GM23338 (cell line): ENCODE results near the gene LRRC25. TPM values are rescaled to one million over a fixed set of nuclear protein-coding genes. Genes with fewer than 3 reads are reported as not detected.

ENCODE experiments used
- ATAC-seq: fragments of 200-7000 bp; cut with Tn5 transposase; 3 replicates; pipeline ENCODE4 v1.9.1; 2020
- DNase-seq: peaks from one replicate; pipeline ENCODE4 v3.0.0-alpha.2; 2015; ENCODE audit warnings: low spot score
- H2AFZ ChIP-seq: fragments of 200-600 bp; sonication (generic); 2 replicates; pipeline ENCODE4 v1.8.0; 2016; ENCODE audit warnings: antibody characterized with exemption, mild to moderate bottlenecking, moderate library complexity
- H3F3A ChIP-seq: fragments of 200-600 bp; sonication (generic); replicated peaks from 2 replicates; pipeline ENCODE4 v1.8.0; 2017; ENCODE audit warnings: antibody characterized with exemption, mixed run types, low read depth
- H3K27ac ChIP-seq: fragments of 200-600 bp; sonication (generic); 2 replicates; pipeline ENCODE4 v1.6.1; 2016; ENCODE audit warnings: low read depth
- H3K27me3 ChIP-seq: fragments of 200-600 bp; sonication (generic); 2 replicates; pipeline ENCODE4 v1.8.0; 2016; ENCODE audit warnings: mild to moderate bottlenecking, mixed run types, moderate library complexity; ENCODE audit not compliant: insufficient read depth
- H3K36me3 ChIP-seq: fragments of 200-600 bp; sonication (generic); 2 replicates; pipeline ENCODE4 v1.8.0; 2016; ENCODE audit warnings: mild to moderate bottlenecking; ENCODE audit not compliant: insufficient read depth
- H3K4me1 ChIP-seq: fragments of 200-600 bp; sonication (generic); 2 replicates; pipeline ENCODE4 v1.8.0; 2016; ENCODE audit warnings: mild to moderate bottlenecking, moderate library complexity; ENCODE audit not compliant: insufficient read depth
- H3K4me2 ChIP-seq: fragments of 200-600 bp; sonication (generic); 2 replicates; pipeline ENCODE4 v1.7.1; 2017; ENCODE audit warnings: mixed run types
- H3K4me3 ChIP-seq: fragments of 200-600 bp; sonication (generic); 2 replicates; pipeline ENCODE4 v1.6.1; 2016; ENCODE audit warnings: mixed run types
- H3K79me2 ChIP-seq: fragments of 200-600 bp; sonication (generic); replicated peaks from 2 replicates; pipeline ENCODE4 v1.8.0; 2017; ENCODE audit warnings: mild to moderate bottlenecking; ENCODE audit not compliant: insufficient read depth
- H3K9me2 ChIP-seq: fragments of 200-600 bp; sonication (generic); 2 replicates; pipeline ENCODE4 v1.8.0; 2017; ENCODE audit not compliant: insufficient read depth
- H4K20me1 ChIP-seq: fragments of 200-600 bp; sonication (generic); replicated peaks from 2 replicates; pipeline ENCODE4 v1.8.0; 2017; ENCODE audit warnings: mild to moderate bottlenecking; ENCODE audit not compliant: insufficient read depth
- H3K27ac Mint-ChIP-seq: 2 replicates; pipeline ENCODE4 v1.8.0; 2020; ENCODE audit warnings: inconsistent platforms, mild to moderate bottlenecking, moderate library complexity, mixed read lengths
- H3K27me3 Mint-ChIP-seq: 3 replicates; pipeline ENCODE4 v1.8.0; 2022; ENCODE audit warnings: low read depth, mild to moderate bottlenecking, moderate library complexity, mixed read lengths, inconsistent platforms; ENCODE audit not compliant: insufficient read depth, poor library complexity
- H3K36me3 Mint-ChIP-seq: 3 replicates; pipeline ENCODE4 v1.8.0; 2021; ENCODE audit warnings: low read depth, mild to moderate bottlenecking, inconsistent platforms, moderate library complexity, mixed read lengths
- H3K4me1 Mint-ChIP-seq: 3 replicates; pipeline ENCODE4 v1.8.0; 2020; ENCODE audit warnings: mild to moderate bottlenecking, inconsistent platforms, mixed read lengths
- H3K4me3 Mint-ChIP-seq: 3 replicates; pipeline ENCODE4 v1.8.0; 2021; ENCODE audit warnings: moderate library complexity, mild to moderate bottlenecking, inconsistent platforms, mixed read lengths
- H3K9me3 Mint-ChIP-seq: 3 replicates; pipeline ENCODE4 v1.8.0; 2020; ENCODE audit warnings: moderate library complexity, mild to moderate bottlenecking, inconsistent platforms, mixed read lengths
- CREB1 ChIP-seq: fragments of 250-450 bp; sonication (Bioruptor Pico); IDR thresholded peaks from 2 replicates; pipeline ENCODE4 v1.5.0; 2020; ENCODE audit warnings: low read depth, mild to moderate bottlenecking, moderate library complexity
- EZH2phosphoT487 ChIP-seq: fragments of 200-600 bp; sonication (generic); IDR thresholded peaks from one replicate; pipeline ENCODE4 v1.8.1; 2018; ENCODE audit warnings: antibody characterized with exemption; ENCODE audit not compliant: unreplicated experiment
- JUNB ChIP-seq: IDR thresholded peaks from one replicate; pipeline ENCODE4 v1.6.1; 2016; ENCODE audit warnings: antibody characterized with exemption; ENCODE audit not compliant: unreplicated experiment
- NANOG ChIP-seq: IDR thresholded peaks from 2 replicates; pipeline ENCODE4 v1.6.1; 2016; ENCODE audit warnings: antibody characterized with exemption, borderline replicate concordance
- POLR2AphosphoS5 ChIP-seq: IDR thresholded peaks from 2 replicates; pipeline ENCODE4 v1.6.1; 2016; ENCODE audit warnings: antibody characterized with exemption, low read depth
- STAT1 ChIP-seq: IDR thresholded peaks from one replicate; pipeline ENCODE4 v1.6.1; 2016; ENCODE audit warnings: antibody characterized with exemption; ENCODE audit not compliant: unreplicated experiment
- ZNF114 ChIP-seq: fragments of 250-450 bp; sonication (Bioruptor Pico); IDR thresholded peaks from 2 replicates; pipeline ENCODE4 v1.5.0; 2020; ENCODE audit warnings: mild to moderate bottlenecking, moderate library complexity
- ZNF331 ChIP-seq: fragments of 250-450 bp; sonication (Bioruptor Pico); IDR thresholded peaks from 2 replicates; pipeline ENCODE4 v1.5.0; 2020; ENCODE audit warnings: low read depth, mild to moderate bottlenecking, moderate library complexity
- ZNF462 ChIP-seq: fragments of 250-450 bp; sonication (Bioruptor Pico); IDR thresholded peaks from 2 replicates; pipeline ENCODE4 v1.5.0; 2020; ENCODE audit warnings: mild to moderate bottlenecking, moderate library complexity
- polyA plus RNA-seq: library from polyadenylated mRNA; unstranded; fragments of >200 nt; fragmentation: Nextera tagmentation; extraction: Ambion mirVana; gene quantifications from 2 replicates; pipeline ENCODE4 v1.2.1, GENCODE V29; 2016
- total RNA-seq: library from RNA; depleted of rRNA; stranded (reverse); fragments of >200 nt; shearing (Covaris generic); gene quantifications from 2 replicates; pipeline ENCODE4 v1.2.3, GENCODE V29; 2014
- TF ChIP-seq, protein P1 (sequence below): IDR thresholded peaks from 2 replicates; pipeline ENCODE4 v1.6.1; 2016; ENCODE audit warnings: antibody characterized with exemption

The LRRC25 gene
- total and polyA plus RNA-seq, 2 experiments from 2014 or later: 0.17 to 0.24 TPM

DNA sequence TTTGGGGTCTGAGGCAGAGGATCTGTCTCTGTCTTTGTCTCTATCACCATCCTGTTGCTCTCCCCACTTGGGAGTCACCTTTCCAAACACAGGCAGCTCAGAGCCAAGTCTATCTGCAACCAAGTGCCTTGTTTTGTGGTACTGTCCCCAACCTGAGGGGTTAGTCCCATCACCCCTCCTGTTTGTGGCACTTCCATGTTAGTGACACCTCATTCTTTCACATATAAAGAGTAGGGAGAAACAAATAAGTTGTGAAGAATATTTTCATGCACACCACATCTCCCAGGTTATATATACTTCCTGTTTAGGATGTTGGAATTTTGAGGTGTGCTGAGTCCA, 7.7 kb downstream of the LRRC25 start:
- H2AFZ ChIP-seq: no peak overlapping the region
- no peaks in the 10 kb centered on the region for H4K20me1 ChIP-seq
- TF ChIP-seq ZNF462 (CRISPR knock-in tag): no peak
- no peak for TF ChIP-seq NANOG
- TF ChIP-seq ZNF331: no peak
- no peak for TF ChIP-seq CREB1
- no peak for TF ChIP-seq STAT1
- no peak for TF ChIP-seq POLR2AphosphoS5
- TF ChIP-seq, protein P1, sequence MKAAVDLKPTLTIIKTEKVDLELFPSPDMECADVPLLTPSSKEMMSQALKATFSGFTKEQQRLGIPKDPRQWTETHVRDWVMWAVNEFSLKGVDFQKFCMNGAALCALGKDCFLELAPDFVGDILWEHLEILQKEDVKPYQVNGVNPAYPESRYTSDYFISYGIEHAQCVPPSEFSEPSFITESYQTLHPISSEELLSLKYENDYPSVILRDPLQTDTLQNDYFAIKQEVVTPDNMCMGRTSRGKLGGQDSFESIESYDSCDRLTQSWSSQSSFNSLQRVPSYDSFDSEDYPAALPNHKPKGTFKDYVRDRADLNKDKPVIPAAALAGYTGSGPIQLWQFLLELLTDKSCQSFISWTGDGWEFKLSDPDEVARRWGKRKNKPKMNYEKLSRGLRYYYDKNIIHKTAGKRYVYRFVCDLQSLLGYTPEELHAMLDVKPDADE: no peak
- no peak for TF ChIP-seq JUNB
- no peak for TF ChIP-seq EZH2phosphoT487
- TF ChIP-seq ZNF114 (CRISPR knock-in tag): no peak
- no peaks in the 10 kb centered on the region for H3K79me2 ChIP-seq
- no peak overlapping the region for H3K27ac ChIP-seq
- DNase-seq: no peak
- H3F3A ChIP-seq: peaks cover 26% of the 10 kb centered on the region
- no peaks in the 10 kb centered on the region for H3K36me3 ChIP-seq
- no peak for ATAC-seq
- Mint-ChIP-seq H3K9me3 (no peaks in the 10 kb centered on the region), H3K4me3 (no peak overlapping the region), H3K27me3 (peaks cover 37% of the 10 kb centered on the region), H3K4me1 (peaks cover 10% of the 10 kb centered on the region), H3K36me3 (peaks cover 11% of the 10 kb centered on the region), H3K27ac (no peak overlapping the region)
- H3K27me3 ChIP-seq: peaks cover 21% of the 10 kb centered on the region
- H3K4me1 ChIP-seq: peaks cover 9% of the 10 kb centered on the region
- H3K9me2 ChIP-seq: no peaks in the 10 kb centered on the region
- no peak overlapping the region for H3K4me2 ChIP-seq
- no peak overlapping the region for H3K4me3 ChIP-seq
